IMR-90 (cell line): Measurements from ENCODE around the gene ZBTB14.

Experiments used
- CHD1 ChIP-seq: IDR thresholded peaks from 2 replicates; pipeline ENCODE4 v1.6.1; 2012; ENCODE audit warnings: low read depth, low read length, improper control_type of control experiment
- CTCF ChIP-seq: conservative IDR thresholded peaks from 2 replicates; pipeline ENCODE4 v1.5.1; 2012; ENCODE audit warnings: mild to moderate bottlenecking, low read depth, low read length, improper control_type of control experiment
- FOS ChIP-seq: fragments of 150-350 bp; IDR thresholded peaks from 2 replicates; pipeline ENCODE4 v1.6.1; 2016; ENCODE audit warnings: low read depth, low read length
- POLR2A ChIP-seq: IDR thresholded peaks from 2 replicates; pipeline ENCODE4 v1.6.1; 2012; ENCODE audit warnings: mild to moderate bottlenecking, low read depth, low read length

GRCh38 chr18:5300476-5301010 is 5.0 kb upstream of the ZBTB14 start:
- no peak for TF ChIP-seq CHD1
- no peak for TF ChIP-seq POLR2A
- no peak for TF ChIP-seq CTCF
- no peak for TF ChIP-seq FOS
